ENCODE measurements around the gene PYDC1.

- TF ChIP-seq CTCF (IDR thresholded peaks at IDR 0.05): no peak
- TF ChIP-seq POLR2AphosphoS5 (IDR thresholded peaks at IDR 0.05): no peak
- no peak for TF ChIP-seq POLR2A (IDR thresholded peaks at IDR 0.05)
These were observed 4.6 kb upstream of the PYDC1 start for GRCh38 chr16:31221357-31222160.

Data from suprapubic skin (tissue), 4 donors.